GM04504 (cell line): ENCODE data around the gene SLC39A8.

Source experiments
- DNase-seq: peaks from one replicate; pipeline ENCODE4 v3.0.0-alpha.2; 2012; ENCODE audit warnings: low read depth

SLC39A8 gene

DNA sequence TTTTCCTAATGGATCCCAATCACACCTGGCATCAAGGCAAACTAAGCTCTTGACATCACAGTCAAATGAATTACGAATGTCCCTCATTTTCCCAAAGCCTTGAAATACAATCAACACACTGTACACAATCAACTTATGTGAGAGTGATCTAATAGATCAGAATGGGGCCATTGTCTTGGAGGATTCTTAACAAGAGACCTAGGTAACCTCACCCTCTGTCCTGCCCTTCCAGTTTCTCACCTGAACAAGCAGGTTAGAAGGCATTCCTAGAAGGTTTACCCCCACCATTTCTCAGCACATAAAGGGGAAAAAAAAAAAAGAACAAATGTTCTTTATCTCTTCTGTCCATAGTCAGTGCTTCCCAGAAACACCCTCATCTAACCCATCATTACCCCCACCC, 6.3 kb downstream of the SLC39A8 start:
- no peak for DNase-seq

DNA sequence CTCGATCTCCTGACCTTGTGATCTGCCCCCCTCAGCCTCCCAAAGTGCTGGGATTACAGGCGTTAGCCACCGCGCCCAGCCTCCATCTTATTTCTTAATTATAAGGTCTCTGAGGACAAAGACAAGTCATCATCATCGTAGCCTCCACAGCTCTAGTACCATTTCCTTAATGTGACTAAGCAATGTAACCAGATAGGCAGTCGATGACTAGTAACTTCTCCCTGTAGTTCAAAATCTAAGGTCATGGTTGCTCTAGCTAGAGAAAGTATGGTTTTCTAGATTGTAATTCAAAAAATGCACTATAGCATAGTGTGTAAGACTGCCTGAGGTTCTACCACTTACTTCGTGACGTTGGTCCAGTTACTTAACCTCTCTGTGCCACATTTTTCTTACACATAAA, 6.9 kb downstream of the SLC39A8 start:
- no peak for DNase-seq

DNA sequence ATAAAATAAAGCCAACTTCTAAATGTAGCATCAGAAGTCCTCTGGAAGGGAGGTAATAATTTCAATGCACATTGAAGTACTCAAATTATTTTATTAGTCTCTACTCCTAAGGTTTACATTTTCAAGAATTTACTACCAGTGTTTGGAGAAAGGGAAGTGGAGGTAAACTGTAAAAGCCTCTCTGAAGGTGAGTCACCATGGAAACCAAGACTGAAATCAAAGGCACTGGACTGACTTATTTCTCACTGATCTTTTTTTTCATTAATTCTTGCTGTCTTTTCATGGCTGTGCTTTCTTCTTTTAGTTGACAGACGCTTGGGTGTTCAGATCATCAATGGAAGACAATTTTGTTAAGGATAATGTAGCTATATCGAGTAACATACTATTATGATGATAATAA, 9.7 kb downstream of the SLC39A8 start:
- DNase-seq, result no peak

DNA sequence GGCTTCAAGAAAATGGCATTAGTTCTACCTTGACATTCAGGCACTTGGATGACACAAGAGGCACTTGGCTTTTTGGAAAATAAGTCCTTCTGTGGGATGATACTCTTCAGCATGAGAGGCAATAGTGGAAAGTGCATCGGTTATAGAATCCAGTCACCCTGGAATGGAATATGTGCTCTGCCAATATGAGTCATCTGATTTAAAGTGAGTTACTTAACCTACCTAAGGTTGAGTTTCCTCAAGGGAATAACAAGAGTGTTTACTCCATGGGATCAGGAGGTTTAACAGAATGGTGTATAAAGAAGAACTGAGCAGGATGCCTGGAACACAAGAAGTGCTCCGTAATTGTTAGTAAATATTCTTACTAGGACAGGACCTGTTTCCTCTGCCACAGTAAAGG, 10.7 kb downstream of the SLC39A8 start:
- no peak for DNase-seq

DNA sequence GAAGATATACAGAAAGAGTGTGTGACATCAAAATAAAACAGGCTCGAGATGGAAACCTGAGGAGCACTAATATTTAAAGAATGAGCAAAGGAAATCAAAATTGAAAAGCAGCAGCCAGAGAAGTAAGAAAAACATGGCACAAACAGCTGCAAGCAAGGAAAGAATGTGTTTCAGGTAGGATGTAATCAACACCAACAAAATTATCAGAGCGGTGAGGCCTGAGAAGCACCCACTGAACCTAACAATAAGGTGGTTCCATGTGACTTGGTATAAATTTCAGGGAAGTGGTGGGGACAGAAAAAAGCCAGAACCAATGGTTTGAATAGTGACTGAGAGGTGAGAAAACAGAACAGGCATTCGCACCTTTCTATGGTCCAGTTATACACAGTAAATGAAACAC, 11.5 kb downstream of the SLC39A8 start:
- DNase-seq, result no peak

DNA sequence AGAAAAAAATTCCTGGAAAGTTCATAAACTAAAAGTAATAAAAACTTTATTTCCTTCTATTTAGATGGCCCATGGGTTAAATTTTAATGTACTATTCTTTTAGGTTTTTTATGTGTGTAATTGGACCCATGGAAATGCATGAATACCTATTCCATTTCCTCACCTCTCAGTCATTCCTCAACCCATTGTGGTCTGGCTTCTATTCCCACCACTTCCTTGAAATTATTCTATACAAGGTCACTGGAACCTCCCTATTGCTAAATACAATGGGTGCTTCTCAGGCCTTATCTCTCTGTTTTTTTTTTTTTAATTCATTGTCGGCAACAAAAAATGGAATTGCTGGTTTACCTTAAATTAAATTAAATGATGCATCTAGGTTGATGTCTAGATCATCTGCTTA, 17.2 kb downstream of the SLC39A8 start:
- DNase-seq, result no peak

DNA sequence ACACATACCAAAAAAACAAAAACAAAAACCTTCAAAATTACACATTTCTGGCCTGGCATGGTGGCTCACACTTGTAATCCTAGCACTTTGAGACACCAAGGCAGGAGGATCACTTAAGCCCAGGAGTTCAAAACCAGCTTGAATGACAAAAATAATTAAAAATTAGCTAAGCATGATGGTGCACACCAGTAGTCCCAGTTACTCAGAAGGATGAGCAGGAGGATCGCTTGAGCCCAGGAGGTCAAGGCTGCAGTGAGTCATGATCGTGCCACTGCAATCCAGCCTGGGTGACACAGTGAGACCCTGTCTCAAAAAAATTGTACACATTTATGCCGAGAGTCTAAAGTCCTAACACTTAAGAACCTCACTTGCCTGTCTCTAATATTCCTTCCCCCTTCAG, 18.3 kb downstream of the SLC39A8 start:
- no peak for DNase-seq

DNA sequence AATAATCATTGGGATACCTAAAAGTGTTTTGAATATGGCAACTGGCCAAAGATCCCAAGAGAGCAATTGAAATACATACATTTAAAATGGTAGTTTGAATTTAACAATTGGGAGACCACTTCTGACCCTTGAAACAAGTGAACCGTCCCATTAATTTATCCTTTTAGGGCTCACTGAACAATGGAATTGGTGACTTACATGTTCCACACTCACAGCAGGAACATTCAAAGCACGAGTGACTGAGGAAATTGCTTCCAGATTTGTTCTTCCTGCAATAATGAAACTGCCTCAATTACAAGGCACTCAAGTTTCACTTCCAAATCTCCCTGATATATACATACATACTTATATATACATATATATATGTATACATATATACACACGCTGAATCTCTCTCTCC, 20.6 kb downstream of the SLC39A8 start:
- DNase-seq, result no peak

DNA sequence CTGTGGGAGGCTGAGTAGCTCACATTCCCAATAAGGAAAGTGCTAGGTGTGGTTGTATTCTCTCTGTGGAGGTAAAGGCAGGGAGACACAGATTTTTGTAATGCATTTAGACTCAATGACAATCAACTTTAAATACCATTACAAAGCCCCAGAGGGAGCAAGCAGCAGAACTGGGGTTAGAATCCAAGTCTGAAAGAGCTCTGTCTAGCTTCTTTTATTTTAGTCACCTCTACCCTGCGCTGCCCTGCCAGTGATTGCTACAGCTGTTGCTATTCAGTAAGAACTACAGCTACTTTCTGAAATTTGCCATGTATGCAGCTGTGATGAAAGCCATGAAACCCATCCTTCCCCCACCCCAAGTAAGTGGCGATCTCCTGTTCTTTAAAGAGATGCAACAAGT, 22.5 kb downstream of the SLC39A8 start:
- no peak for DNase-seq

DNA sequence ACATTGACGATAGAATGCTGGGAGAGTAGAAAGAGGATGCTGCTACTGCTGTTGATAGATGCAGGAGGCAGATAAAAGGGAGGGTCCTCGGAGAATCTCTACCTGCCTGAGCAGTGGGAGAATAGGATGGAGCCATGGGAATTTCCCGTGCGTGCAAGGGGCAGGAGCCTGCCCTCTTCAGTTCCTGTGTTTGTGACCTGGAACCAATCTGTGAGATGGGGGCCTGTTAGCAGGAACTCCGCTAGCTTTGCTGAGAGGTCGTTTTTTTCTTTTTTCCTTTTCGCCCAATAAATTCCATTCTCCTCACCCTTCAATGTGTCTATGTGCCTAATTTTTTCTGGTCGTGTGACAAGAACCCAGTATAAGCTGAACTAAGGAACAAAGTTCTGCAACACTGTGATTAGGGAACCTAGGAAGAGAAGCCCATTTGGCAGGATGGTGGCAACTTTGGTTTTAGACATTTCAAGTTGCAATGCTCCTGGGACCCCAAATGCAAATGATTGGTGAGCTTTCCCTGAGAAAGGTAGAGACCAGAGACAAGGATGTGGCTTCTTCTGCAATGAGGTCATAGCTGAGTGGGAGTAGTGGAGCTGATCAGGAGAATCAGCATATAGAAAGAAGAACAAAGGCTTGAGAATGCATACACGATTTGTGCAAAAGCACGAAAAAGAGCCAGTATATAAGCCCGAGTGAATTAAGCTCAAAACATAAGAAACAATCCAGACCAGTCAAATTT, 23.9 kb downstream of the SLC39A8 start:
- no peak for DNase-seq

DNA sequence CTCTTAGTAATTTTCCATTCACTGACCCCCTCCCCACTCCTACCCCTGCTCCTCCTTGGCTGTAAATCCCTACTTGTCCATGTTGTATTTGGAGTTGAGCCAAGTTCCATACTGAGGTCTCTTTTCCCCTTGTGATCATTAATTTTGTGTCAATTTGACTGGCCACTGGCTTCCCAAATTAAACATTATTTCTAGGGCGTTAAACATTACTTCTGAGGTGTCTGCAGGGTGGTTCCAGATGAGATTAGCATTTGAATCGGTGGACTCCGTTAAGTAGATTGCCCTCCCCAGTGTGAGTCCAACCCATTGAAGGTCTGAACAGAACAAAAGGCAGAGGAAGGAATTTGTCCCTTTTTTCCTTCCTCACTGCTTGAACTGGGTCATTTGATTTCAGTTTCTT, 25.7 kb downstream of the SLC39A8 start:
- no peak for DNase-seq

DNA sequence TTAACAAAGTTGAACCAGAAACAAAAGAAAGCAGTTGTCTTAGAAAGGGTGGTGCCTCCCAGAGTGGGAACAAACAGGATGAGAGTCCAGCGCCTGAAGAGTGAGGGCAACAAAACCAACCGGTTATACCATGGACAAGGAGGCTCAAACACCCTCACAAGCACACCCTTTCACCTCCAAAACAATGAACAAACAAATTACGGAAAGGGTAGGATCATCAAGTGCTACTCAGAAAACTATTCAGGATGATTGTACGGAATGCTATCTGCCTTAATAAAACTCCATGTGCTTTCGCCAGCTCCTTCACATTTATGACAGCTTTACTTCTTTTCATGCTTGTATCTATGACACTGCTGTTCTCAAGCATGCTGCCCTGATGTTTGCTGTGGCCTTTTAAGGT, 26.8 kb downstream of the SLC39A8 start:
- DNase-seq, result no peak

DNA sequence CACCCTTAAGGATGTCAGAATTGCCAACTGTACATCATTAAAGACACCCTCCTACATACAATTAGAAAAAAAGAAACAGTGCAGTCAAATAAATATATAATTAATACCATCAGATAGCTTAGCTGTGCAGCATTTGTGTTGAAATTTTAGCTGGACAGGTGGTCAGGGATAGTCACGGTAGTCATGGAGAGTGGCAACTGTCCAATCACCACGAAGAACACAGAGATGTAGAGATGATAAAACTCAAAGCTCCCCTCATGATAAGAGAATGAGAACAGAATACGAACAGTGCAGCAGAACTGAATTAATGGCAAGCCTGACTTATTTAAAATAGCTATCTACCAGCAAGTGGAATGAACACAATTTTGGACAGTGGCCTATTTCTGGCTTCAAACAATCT, 27.2 kb downstream of the SLC39A8 start:
- no peak for DNase-seq

DNA sequence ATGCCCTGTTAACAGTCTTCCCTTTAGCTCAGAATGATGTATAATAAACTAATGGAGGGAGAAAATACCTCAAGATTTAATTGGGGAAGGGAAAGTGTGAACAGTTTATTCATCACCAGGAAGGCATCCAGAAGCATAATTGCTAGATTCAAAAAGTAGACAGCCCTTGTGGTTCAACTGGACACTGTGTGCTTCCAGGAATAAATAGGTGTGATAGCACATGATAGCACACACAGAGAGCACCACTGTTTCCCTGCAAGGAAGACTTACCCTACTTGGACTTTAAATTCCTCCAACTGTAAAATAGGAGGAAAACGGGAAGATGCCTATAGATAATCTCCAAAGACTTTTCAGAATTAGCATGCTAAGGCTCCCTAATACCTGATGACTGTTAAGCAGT, 27.8 kb downstream of the SLC39A8 start:
- DNase-seq, result no peak

DNA sequence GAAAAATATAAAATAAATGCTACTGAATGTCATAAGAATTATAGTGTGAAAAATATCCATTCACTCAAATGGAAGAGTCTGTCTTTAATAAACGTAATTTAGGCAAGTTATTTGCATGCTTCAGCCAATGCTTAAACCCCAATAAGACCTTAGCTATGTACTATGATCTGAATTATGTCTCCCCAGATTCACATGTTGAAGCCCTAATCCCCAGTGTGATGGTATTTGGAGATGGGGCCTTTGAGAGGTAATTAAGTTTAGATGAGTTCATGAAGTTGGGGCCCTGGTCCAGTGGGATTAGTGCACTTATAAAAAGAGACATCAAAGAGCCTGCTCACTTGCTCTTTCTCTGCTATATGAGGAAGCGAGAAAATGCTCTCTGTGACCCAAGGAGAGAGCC, 28.7 kb downstream of the SLC39A8 start:
- no peak for DNase-seq

DNA sequence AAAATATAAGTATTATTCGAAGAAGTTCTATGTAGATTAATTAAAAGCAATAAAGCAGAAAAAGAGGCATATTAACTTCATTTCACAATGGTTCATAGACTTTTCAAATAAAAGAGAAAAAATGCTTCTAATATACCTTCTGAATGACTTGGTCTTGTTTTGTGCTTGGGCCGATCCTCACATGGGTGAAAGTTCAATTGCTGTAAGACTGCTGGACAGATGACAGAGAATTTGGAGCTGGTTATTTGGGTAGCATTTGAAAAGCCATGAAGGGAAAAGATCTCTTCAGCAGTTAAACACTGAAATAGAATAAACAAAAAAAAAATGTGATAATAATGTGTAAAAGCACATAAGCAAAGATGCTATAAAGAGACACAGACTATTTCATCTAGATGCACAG, 29.8 kb downstream of the SLC39A8 start:
- DNase-seq, result no peak

DNA sequence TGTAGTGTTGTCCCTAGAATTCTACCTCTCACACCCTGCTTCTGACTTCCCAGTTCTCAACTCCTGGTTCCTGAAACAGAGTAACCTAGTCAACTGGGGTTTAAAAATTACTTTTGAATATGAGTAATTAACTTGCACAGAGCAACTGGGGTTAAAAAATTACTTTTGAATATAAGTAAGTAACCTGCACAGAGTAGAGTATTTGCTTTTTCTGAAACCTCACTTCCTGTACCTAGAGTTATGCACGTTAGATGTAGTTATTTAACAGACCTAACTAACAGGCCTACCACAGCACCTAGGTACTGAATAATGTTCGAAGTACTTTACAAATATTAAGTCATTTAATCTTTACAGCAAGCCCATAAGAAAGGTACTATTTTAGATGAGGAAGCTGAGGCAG, 32.9 kb downstream of the SLC39A8 start:
- no peak for DNase-seq

DNA sequence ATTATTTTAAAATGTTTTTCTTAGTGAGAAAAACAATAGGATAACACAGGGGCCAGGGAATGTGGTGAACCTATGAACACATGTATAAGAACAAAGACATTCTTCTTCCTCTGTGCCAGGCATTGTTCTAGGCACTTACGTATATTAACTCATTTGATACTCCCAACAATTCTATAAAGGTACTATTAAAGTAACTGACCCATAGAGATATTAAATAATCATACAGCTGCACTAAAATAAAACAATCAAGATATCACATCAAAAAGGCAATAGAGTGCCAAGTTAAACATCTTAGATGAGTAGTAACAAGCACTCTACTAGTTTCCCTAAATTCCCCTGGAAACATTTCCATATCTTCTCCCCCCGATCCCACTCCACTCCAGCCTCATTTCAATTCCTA, 33.4 kb downstream of the SLC39A8 start:
- no peak for DNase-seq

DNA sequence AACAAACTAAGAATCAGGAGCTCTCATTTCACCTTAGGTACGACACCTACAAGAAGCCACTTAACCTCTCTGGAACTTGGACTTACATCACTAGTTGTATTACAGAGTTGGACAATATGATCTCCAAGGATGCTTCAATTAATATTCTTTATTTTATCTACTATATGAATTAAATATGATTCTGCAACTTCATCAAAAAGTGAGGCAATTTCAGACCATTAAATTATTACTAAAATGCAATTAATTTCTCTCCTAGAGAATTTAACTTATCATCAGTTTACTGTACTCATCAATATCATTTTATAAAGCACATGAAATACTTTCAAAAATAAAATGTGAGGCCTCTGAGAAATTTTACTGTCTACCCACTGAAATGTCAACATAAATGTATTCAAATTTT, 33.9 kb downstream of the SLC39A8 start:
- no peak for DNase-seq

DNA sequence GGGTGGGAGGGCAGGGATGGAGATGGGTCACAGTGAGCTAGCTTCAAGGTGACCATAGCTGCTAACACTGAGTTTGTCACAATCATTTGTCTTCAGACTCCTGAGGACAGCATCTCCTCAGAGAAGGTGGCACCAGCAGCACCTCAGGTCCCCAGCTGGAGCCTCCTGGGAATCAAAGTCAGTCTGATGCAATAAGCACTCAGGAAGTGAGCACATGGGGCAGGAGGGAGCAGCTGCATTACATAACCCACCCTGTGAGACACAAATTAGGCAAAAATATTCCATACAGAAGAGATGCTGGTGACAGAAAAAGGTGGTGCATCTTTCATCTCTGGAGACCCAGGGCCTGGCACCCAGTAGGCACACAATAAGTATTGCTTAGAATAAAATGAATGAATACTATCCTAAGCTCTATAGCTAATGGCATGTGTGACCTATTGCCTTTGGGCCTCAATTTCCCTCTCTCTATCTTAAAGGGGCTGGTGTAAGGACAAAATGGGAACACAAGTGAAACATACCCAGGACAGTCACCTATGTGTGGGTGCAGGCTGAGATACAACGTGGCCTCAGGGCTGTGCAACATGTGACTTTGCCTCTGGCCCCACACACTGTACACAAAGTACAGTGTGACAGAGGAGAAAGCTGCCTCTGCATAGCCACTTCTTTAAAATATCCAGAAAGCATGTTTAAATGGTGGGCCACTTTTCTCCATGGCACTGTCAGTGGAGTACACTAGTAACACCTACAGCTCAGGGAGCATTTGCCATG, 37.1 kb downstream of the SLC39A8 start:
- DNase-seq, result no peak

DNA sequence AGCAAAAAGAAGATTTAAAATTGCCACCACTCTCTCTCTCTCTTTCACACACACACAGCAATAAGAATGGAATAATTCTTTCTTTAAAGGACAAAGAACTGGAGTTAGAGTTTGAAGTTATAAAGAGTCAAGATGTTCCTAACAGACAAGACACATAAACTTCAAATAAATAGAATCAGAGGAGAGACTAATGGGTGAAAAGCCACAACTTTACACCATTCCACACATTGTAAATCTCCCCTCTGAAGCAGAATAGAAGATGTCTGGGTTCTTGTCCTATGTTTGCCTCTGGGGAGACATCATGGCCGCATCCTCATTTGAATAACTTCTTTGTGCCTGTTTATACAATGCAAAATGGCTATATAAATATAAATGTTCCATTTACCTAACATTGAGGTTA, 39.6 kb downstream of the SLC39A8 start:
- DNase-seq, result no peak

DNA sequence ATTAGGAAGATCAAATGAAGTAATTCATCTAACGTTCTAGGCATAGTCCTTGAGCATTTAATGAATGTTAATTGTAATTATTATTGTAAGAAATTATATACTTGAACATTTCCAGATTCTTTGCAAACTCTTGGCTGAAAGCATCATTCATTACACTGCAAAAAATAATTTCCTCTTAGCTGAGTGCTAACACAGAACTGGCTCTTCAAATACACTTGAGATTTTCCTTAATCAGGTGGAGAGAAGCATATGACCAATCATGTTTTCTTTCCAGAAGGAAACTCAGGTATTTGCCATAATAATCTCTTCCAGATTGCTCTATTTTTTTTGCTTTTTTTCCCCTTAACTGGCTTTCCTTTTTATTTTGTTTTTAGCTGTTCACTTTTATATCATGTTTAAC, 42.5 kb downstream of the SLC39A8 start:
- no peak for DNase-seq

DNA sequence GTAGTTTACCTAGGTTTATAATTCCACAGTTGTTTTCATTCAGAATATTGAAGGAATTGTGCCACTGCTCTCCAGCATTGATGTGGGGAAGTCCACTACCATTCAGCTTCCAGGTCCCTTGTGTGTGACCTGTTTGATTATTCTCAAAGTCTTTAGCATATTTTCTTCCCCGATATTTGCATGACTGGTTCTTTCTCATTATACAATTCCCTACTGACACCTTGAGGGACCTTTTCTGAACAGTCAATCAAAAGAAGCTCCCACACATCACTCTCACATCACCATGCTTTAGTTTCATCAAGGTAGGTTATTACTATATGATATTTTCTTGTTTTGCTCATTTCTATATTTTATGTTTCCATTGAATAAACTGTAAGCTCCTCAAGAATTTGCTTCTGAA, 44.1 kb downstream of the SLC39A8 start:
- no peak for DNase-seq
